ENCODE data around the gene PAN2. TPM values are rescaled to one million over a fixed set of nuclear protein-coding genes. Genes with fewer than 3 reads are reported as not detected.
"Not testable (repeated sequence)": the region's sequence is repeated elsewhere in the genome, so short reads cannot be mapped to it uniquely, and the experiment has no call there.

Gene PAN2
- total RNA-seq, 1 donor from 2014 or later = 69.6 TPM

DNA sequence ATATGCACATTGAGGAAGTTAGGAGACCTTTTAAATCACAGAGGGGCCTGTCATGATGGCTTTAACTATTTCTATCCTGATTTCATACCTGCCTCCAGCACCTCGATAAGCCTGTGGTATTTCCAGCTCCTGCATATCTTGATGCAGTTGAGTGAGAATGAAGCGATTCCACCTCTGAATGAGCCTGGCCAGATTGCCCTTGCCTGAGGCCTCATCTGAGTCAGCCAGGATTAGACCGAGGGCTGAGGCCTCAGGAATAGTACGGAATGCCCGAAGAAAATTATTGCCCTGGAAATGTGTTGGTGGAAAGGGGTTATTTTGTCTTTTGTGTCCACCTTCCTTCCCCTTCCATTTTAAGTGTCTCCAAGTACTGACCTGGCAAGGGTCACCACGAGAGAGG lies 9.6 kb downstream of the PAN2 start:
- no peak for DNase-seq (ENCODE audit: low read depth, low spot score)
- Mint-ChIP-seq H3K27ac (ENCODE audit: unreplicated experiment) (no peak overlapping the region), H3K4me1 (no peaks in the 10 kb centered on the region), H3K4me3 (no peak overlapping the region), H3K9me3 (no peaks in the 10 kb centered on the region), H3K36me3 (ENCODE audit: low read depth) (peaks cover 3% of the 10 kb centered on the region), H3K27me3 (ENCODE audit: low read depth) (no peaks in the 10 kb centered on the region)
- TF ChIP-seq, protein P1, sequence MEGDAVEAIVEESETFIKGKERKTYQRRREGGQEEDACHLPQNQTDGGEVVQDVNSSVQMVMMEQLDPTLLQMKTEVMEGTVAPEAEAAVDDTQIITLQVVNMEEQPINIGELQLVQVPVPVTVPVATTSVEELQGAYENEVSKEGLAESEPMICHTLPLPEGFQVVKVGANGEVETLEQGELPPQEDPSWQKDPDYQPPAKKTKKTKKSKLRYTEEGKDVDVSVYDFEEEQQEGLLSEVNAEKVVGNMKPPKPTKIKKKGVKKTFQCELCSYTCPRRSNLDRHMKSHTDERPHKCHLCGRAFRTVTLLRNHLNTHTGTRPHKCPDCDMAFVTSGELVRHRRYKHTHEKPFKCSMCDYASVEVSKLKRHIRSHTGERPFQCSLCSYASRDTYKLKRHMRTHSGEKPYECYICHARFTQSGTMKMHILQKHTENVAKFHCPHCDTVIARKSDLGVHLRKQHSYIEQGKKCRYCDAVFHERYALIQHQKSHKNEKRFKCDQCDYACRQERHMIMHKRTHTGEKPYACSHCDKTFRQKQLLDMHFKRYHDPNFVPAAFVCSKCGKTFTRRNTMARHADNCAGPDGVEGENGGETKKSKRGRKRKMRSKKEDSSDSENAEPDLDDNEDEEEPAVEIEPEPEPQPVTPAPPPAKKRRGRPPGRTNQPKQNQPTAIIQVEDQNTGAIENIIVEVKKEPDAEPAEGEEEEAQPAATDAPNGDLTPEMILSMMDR (conservative IDR thresholded peaks at IDR 0.05) = no peak

DNA sequence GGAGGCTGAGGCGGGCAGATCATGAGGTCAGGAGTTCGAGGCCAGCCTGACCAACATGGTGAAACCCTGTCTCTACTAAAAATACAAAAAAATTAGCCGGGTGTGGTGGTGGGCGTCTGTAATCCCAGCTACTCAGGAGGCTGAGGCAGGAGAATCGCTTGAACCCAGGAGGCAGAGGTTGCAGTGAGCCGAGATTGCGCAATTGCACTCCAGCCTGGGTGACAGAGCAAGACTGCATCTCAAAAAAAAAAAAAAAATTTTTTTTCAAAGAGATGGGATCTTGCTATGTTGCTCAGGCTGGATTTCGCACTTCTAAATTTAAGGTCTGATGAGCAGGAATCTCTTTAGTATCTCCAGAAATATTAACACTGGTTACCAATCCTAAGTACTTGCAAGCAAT lies 12.2 kb downstream of the PAN2 start:
- not testable (repeated sequence) for H3K27me3 Mint-ChIP-seq (ENCODE audit: low read depth); DNase-seq (ENCODE audit: low read depth, low spot score); H3K27ac Mint-ChIP-seq (ENCODE audit: unreplicated experiment); H3K4me3 Mint-ChIP-seq; H3K36me3 Mint-ChIP-seq (ENCODE audit: low read depth); H3K4me1 Mint-ChIP-seq; H3K9me3 Mint-ChIP-seq

DNA sequence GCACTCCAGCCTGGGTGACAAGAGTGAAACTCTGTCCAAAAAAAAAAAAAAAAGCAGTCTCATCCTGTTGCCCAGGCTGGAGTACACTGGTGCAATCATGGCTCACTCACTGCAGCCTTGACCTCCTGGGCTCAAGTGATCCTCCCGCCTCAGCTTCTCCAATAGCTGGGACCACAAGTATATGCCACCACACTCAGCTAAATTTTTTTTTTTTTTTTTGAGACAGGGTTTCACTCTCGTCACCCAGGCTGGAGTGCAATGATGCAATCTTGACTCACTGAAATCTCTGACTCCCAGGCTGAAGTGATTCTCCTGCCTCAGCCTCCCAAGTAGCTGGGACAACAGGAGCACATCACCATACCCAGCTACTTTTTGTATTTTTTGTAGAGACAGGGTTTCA lies 12.8 kb downstream of the PAN2 start:
- Mint-ChIP-seq H3K27ac (ENCODE audit: unreplicated experiment) (no peak overlapping the region), H3K27me3 (ENCODE audit: low read depth) (peaks cover under 1% of the 10 kb centered on the region), H3K4me1 (peaks cover 7% of the 10 kb centered on the region), H3K4me3 (no peak overlapping the region), H3K36me3 (ENCODE audit: low read depth) (peaks cover 7% of the 10 kb centered on the region), H3K9me3 (no peaks in the 10 kb centered on the region)
- TF ChIP-seq, protein P1 (conservative IDR thresholded peaks at IDR 0.05) = no peak
- DNase-seq (ENCODE audit: low read depth, low spot score) = no peak

DNA sequence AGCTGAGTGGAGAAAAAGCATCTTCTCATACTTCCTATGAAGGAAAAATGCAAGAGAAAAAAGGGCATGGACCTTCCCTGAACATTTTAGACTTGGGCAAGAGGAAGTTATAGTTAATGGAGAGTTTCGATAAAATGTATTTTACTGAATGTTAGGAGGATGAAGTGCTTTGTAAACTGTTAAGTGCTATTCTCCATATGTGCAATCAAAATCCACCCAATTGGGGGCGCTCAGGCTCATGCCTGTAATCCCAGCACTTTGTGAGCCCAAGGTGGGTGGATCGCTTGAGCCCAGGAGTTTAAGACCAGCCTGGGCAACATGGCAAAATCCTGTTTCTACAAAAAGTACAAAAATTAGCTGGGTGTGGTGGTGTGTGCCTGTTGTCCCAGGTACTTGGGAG lies 16.1 kb downstream of the PAN2 start:
- Mint-ChIP-seq H3K36me3 (ENCODE audit: low read depth) (peaks cover 7% of the 10 kb centered on the region), H3K27me3 (ENCODE audit: low read depth) (peaks cover 3% of the 10 kb centered on the region), H3K4me1 (peaks cover 24% of the 10 kb centered on the region), H3K4me3 (peak overlapping the region; percentile 61), H3K9me3 (no peaks in the 10 kb centered on the region), H3K27ac (ENCODE audit: unreplicated experiment) (no peak overlapping the region)
- TF ChIP-seq, protein P1 (conservative IDR thresholded peaks at IDR 0.05) = no peak
- DNase-seq (ENCODE audit: low read depth, low spot score) = no peak

DNA sequence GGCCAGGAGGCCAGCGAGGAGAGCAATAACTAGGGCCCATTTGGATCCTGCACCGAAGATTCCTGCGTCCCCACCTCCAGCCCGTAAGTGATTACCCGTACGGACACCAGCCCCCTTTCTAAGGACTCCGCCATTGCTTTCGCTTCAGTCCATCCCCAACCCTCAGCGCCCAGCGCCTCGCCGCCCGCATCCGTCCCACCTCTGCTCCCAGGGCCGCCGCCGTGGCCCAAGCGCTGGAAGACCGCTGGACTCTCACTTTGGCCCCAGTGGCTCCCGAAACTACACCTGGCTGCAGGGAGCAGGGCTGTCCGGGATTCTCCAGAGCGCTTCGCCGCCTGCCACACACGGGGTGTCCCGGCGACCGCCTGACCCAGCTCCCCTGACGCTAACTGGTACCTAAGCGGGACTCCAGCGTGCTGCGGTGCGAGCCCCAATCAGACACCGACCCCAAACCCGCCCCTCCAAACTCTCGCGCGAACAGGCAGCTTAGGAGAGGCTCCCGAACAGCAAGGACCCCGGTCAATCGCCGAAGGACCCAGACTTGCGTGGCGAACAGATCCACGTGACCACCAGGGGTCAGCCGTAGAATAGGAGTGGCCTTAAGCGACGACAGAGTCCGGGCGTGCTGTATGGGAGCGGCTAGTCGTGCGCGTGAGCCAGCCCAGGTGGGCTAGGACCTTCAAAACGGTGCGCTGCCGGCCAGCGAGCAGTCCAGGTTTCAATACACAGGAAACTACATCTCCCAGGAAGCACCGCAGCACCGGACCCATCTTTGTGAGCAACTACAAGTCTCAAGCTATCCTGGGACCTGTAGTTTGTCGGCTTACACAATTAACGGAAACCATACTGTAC lies 18.0 kb downstream of the PAN2 start, which contains the start of gene CNPY2:
CNPY2 (minus strand) TSS at position 367 of the 852 bp plus-strand sequence. CDS start 771 bp downstream, outside the sequence.
- Mint-ChIP-seq H3K36me3 (ENCODE audit: low read depth) (peaks cover 7% of the 10 kb centered on the region), H3K4me3 (peak within 1 kb of the TSS; percentile 100), H3K9me3 (no peaks in the 10 kb centered on the region), H3K27me3 (ENCODE audit: low read depth) (peaks cover 3% of the 10 kb centered on the region), H3K27ac (ENCODE audit: unreplicated experiment) (peak within 1 kb of the TSS; percentile 100), H3K4me1 (peaks cover 24% of the 10 kb centered on the region)
- DNase-seq (ENCODE audit: low read depth, low spot score) = peak; percentile 89
- TF ChIP-seq, protein P1 (conservative IDR thresholded peaks at IDR 0.05) = peak; percentile 46

DNA sequence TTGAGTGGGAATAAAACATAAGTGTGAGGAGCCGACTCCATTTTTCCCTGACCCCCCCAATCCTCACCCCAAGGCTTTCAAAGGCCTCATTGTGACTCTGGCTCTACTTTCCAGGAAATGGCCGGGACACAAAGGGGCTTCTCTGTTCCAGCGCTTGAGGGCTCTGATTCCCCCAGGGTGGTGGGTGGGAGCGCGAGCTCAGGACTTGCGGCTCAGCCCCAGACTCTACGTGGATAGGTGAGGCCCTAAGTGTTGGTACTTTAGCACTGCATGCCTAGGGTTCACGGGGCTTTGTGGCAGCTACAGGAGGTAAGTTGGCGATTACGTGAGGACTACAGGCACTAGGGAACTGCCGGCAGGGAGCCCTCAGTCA lies 18.6 kb downstream of the PAN2 start:
- H3K9me3 Mint-ChIP-seq = no peaks in the 10 kb centered on the region
- peaks cover 3% of the 10 kb centered on the region for H3K27me3 Mint-ChIP-seq (ENCODE audit: low read depth)
- H3K36me3 Mint-ChIP-seq (ENCODE audit: low read depth) = peaks cover 7% of the 10 kb centered on the region
- peak overlapping the region; percentile 100 for H3K4me3 Mint-ChIP-seq
- TF ChIP-seq, protein P1 (conservative IDR thresholded peaks at IDR 0.05) = no peak
- H3K27ac Mint-ChIP-seq (ENCODE audit: unreplicated experiment) = peak overlapping the region; percentile 100
- DNase-seq (ENCODE audit: low read depth, low spot score) = peak; percentile 47
- peaks cover 24% of the 10 kb centered on the region for H3K4me1 Mint-ChIP-seq

All from neural crest cell (in vitro differentiated cells).